ENCODE results near the gene RNGTT. TPM values are rescaled to one million over a fixed set of nuclear protein-coding genes. Genes with fewer than 3 reads are reported as not detected.

The RNGTT gene
- 7.0 to 9.5 TPM (median 8.1 TPM) in 5 replicates for total RNA-seq (2022; extraction: Qiagen RNA extraction)

DNA sequence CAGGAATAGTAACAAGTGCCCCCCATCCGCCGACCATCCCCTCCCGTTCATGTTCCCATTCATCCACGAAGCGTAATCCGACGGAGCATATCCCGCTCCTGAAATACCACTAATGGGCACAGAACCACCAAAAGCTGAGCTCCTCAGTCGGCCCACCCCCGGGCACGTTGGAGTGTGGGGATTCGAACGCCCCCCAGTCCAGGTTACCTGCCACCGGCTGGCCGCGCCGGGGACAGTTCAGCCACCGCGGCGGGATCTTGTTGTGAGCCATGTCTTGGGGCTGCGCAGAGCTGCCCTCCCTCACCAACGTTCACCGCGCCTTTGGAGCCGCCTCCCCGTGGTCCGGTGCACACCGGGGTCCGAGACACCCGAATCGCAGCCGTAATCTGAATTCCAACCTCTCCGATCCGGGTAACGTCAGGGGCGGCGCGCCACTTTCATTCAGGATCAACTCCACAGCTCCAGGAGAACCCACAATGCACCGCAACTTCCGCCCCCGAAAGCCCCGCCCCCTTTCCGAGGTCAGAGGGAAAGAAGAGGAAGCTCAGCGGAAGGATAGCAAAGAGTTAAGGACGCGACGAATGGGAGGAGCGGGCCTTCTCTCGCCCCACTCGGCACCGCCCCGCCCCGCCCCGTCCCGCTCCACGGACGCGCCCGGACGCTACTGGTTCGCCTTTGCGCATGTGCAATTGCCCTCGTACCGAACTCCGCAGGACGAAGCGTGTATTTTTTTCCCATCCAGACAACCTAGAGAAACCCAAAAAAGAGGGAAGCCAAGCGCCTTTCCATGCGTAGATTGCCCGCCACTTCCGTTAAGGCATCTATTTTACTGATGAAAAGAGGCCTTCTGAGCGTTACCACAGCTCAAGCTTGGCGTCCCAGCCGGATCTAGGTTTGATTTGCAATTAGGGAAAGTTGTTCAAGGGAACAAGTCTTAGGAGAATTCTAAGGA lies at the start of gene RNGTT:
Gene RNGTT, minus strand, starts transcription at position 480 of the 952 bp plus-strand sequence. Its CDS starts 209 bp downstream, at position 271.

Other genes starting within 250 kb of the RNGTT start
- gene PNRC1, start 117.1 kb upstream of the RNGTT start, total RNA-seq (2022; extraction: Qiagen RNA extraction), result 24.8 to 36.3 TPM (median 34.0 TPM) in 5 replicates
- gene SRSF12, start 154.5 kb upstream of the RNGTT start, total RNA-seq (2022; extraction: Qiagen RNA extraction), result 1.0 to 2.0 TPM (median 1.9 TPM) in 5 replicates
- 9.5 to 14.3 TPM (median 13.4 TPM) in 5 replicates for gene PM20D2, start 182.4 kb upstream of the RNGTT start, total RNA-seq (2022; extraction: Qiagen RNA extraction)